HG02588 (cell line): ENCODE measurements around the gene REPS2.
A peak's percentile ranks its signal among the peaks of the same experiment; 100 is the strongest.

ENCODE experiments used
- ATAC-seq: cut with Tn5 transposase; IDR thresholded peaks from one replicate; pipeline ENCODE4 v1.9.1; 2021; ENCODE audit warnings: mild to moderate bottlenecking, moderate library complexity; ENCODE audit not compliant: unreplicated experiment

Gene REPS2

GRCh38 chrX:16946361-16946964 is at the start of gene REPS2:
TSS of gene REPS2 (plus strand) at chrX:16946658. CDS start at chrX:16946862, 204 bp downstream.
- peak; percentile 95 for ATAC-seq

GRCh38 chrX:16897445-16897844 is 49.0 kb upstream of the REPS2 start:
- ATAC-seq = no peak

- ATAC-seq = no peak
Observed at GRCh38 chrX:16903274-16904022, 43.0 kb upstream of the REPS2 start.

- ATAC-seq = no peak
Observed at GRCh38 chrX:16910376-16910775, 36.1 kb upstream of the REPS2 start.

GRCh38 chrX:16914058-16914457 is 32.4 kb upstream of the REPS2 start:
- ATAC-seq = no peak

GRCh38 chrX:16916561-16916960 is 29.9 kb upstream of the REPS2 start:
- ATAC-seq = no peak

- no peak for ATAC-seq
Observed at GRCh38 chrX:16917120-16917519, 29.3 kb upstream of the REPS2 start.

- ATAC-seq = no peak
Observed at GRCh38 chrX:16918979-16919378, 27.5 kb upstream of the REPS2 start.

- no peak for ATAC-seq
Observed at GRCh38 chrX:16920075-16920474, 26.4 kb upstream of the REPS2 start.

- ATAC-seq = no peak
Observed at GRCh38 chrX:16923157-16923556, 23.3 kb upstream of the REPS2 start.

- no peak for ATAC-seq
Observed at GRCh38 chrX:16924631-16925480, 21.6 kb upstream of the REPS2 start.

- no peak for ATAC-seq
Observed at GRCh38 chrX:16930392-16930791, 16.1 kb upstream of the REPS2 start.

- ATAC-seq = no peak
Observed at GRCh38 chrX:16931371-16931770, 15.1 kb upstream of the REPS2 start.

- ATAC-seq = no peak
Observed at GRCh38 chrX:16931855-16932575, 14.4 kb upstream of the REPS2 start.

GRCh38 chrX:16934185-16934584 is 12.3 kb upstream of the REPS2 start:
- ATAC-seq = no peak

GRCh38 chrX:16946971-16947562 is 609 bp downstream of the REPS2 start:
- peak; percentile 22 for ATAC-seq

- ATAC-seq = no peak
Observed at GRCh38 chrX:16950423-16950822, 4.0 kb downstream of the REPS2 start.

GRCh38 chrX:16953606-16954211 is 7.3 kb downstream of the REPS2 start:
- no peak for ATAC-seq

- no peak for ATAC-seq
Observed at GRCh38 chrX:16957751-16958150, 11.3 kb downstream of the REPS2 start.

GRCh38 chrX:16958356-16958755 is 11.9 kb downstream of the REPS2 start:
- no peak for ATAC-seq
